GM12801 (cell line): ENCODE results near the gene PRKCH.

Experiments
- TF ChIP-seq, protein P1 (sequence below): IDR thresholded peaks from one replicate; pipeline ENCODE4 v1.5.1; 2011; ENCODE audit warnings: control low read depth; ENCODE audit not compliant: insufficient read length; ENCODE audit errors: extremely low read depth

Gene PRKCH

DNA sequence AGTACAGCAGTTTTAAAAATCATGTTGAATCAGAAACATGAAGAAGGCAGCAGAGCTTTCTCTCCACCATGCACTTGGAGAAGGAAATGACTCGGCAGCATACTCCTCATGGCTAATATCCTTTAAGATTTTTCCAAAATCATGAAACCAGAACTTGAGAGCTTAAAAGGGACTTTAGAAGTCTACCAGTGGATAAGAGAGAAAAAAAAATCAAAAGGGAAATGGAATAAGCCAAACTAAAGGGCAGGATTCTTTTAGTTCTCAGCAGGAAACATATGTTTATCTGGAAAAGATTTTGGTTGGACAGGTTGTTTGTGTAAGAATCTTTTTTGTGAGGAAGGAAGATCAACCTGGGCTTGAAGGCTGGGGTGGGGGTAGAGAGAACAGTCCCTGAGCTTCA, 111.8 kb downstream of the PRKCH start:
- TF ChIP-seq, protein P1, sequence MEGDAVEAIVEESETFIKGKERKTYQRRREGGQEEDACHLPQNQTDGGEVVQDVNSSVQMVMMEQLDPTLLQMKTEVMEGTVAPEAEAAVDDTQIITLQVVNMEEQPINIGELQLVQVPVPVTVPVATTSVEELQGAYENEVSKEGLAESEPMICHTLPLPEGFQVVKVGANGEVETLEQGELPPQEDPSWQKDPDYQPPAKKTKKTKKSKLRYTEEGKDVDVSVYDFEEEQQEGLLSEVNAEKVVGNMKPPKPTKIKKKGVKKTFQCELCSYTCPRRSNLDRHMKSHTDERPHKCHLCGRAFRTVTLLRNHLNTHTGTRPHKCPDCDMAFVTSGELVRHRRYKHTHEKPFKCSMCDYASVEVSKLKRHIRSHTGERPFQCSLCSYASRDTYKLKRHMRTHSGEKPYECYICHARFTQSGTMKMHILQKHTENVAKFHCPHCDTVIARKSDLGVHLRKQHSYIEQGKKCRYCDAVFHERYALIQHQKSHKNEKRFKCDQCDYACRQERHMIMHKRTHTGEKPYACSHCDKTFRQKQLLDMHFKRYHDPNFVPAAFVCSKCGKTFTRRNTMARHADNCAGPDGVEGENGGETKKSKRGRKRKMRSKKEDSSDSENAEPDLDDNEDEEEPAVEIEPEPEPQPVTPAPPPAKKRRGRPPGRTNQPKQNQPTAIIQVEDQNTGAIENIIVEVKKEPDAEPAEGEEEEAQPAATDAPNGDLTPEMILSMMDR: no peak

DNA sequence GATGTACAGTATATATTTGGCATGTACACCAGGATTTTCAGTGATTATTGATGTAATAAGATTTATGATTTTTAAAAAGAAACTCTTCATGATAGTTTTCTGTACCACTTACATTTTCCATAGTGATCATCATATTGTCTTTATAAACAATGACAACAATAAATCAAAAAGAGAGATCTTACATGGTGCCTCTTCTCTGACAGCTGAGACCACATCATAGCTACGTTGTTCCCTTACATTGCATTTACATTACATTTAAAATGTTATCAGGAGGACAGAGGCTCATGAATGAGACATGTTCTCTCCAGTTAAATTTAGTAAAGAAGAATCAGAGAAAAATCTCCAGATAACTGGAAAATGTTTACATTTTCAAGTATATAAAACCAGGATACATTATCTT, 112.4 kb downstream of the PRKCH start:
- TF ChIP-seq, protein P1: no peak

DNA sequence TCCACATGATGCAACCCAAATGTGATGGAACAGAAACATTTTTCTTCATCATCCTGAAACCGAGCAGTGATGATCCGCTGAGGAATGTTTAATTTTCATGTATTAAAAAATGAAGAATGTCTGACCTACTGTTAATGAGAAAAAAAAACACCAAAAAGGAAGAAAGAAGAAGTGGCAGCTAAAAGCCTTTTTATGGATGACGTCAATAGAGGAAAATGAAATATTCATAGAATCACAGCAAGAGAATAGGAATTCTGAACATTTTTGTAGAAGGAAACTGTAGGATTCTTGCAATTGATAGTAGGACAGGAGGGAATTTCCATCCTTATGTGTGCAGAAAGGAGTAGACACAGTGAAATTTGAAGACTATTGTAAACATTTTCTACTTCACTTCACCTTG, 112.9 kb downstream of the PRKCH start:
- TF ChIP-seq, protein P1: no peak

DNA sequence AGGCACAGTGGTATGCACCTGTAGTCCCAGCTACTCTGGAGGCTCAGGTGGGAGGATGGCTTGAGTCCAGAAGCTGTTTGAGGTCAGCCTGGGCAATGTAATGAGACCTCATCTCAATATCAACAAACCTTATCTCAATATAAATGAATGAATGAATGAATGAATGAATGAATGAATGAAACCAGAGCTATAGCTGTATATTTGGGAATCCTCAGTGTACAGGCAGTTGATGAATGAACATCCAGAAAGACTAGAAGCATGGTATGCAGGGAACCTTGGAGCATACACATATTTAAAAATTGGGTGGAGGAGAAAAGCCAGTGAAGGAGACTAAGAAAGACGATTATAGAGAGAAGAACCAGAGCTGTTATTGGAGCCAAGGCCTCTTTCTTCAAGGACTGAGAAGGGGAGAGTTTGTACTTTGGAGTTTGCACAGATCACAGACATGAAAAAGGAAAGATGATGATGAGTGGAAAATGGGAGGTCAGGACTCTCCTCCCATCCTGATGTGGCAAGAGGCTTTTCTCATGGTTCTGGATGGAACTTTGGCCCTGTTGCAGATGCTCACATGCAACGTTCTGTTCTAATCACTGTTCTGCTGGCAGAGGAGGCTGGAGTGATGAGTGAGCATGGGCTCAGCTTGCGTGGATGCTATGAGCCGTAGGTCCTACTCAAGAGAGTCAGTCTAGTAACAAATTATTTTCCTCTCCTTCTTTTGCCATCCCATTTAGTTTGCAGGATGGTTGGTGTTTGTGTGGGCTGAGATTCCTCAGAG, 114.4 kb downstream of the PRKCH start:
- TF ChIP-seq, protein P1: no peak

DNA sequence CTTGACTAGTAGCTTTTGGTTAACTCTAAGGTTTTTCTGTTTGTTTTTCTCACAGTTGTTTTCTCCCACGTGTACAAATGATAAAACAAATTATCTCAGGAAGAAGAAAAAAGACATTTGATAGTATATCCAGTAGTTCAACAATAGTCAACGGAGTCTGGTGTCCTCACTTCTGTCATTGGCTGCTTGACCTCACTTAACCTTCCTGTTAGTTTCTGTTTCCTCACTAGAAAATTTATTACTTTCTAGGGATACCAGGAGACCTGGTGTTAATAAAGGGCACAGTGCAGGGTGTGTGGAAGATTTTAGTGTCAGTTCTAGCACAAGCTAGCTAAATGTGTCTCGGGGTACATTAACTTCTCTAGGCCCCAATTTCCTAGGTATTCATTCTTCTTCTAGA, 116.0 kb downstream of the PRKCH start:
- TF ChIP-seq, protein P1: no peak

DNA sequence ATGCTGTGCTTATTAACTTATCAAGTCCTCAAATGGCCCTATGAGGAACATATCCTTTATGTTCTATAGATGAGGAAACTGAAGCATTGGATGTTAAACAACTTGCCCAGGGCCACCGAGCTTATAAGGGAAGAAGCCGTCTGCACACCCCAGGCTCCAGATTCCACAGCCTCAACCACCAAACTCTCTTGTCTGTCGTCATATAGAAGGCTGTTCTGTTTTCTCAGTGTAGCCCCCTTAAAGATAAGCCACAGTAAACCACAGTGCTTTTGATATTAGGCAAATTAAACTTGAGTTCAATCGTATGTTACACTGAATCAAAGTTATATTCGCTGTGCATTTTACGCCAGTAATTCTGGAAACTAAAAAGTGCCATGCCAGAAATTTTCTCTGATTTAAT, 116.7 kb downstream of the PRKCH start:
- TF ChIP-seq, protein P1: no peak

DNA sequence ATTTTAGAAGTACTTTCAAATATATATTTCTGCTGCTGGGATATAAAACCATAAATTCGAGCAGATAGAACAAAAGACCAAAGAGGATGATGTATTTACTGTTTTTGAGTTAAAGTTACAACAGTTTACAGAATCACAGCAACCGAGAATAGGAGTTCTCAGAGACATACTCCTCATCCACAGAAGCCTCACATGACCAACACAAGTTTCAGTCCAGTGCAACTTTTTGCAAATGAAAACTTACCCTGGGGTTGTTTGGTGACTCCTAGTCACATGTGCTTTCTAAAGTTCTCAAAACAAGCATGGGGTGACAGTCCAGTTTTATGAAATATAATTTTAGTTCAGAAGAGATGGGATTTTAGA, 117.1 kb downstream of the PRKCH start:
- TF ChIP-seq, protein P1: no peak
